Skeletal muscle tissue (tissue), 4 donors: Measurements from ENCODE around the gene TIMM44. TPM values are rescaled to one million over a fixed set of nuclear protein-coding genes. Genes with fewer than 3 reads are reported as not detected.

ENCODE experiments used
- H3K27ac ChIP-seq: one replicate; pipeline ENCODE4 v1.7.0; 2013; ENCODE audit warnings: mild to moderate bottlenecking, low read depth, low read length, inconsistent platforms
- H3K27me3 ChIP-seq, 3 donors: one replicate each; pipeline ENCODE4 v1.7.0; 2013; ENCODE audit warnings: low read length in 3 of 3; ENCODE audit not compliant: control insufficient read depth in 3 of 3, insufficient read depth in 3 of 3
- H3K36me3 ChIP-seq, 3 donors: one replicate each; pipeline ENCODE4 v1.7.0; 2013; ENCODE audit warnings: low read length in 3 of 3; ENCODE audit not compliant: control insufficient read depth in 3 of 3, insufficient read depth in 3 of 3
- H3K4me1 ChIP-seq, 3 donors: one replicate each; pipeline ENCODE4 v1.7.0; 2013; ENCODE audit warnings: low read length in 3 of 3, mild to moderate bottlenecking in 3 of 3; ENCODE audit not compliant: control insufficient read depth in 3 of 3, insufficient read depth in 3 of 3
- H3K4me3 ChIP-seq, 3 donors: one replicate each; pipeline ENCODE4 v1.7.0; 2013; ENCODE audit warnings: low read length in 3 of 3
- H3K9ac ChIP-seq, 3 donors: one replicate each; pipeline ENCODE4 v1.7.0; 2013; ENCODE audit warnings: low read length in 3 of 3, mild to moderate bottlenecking in 3 of 3, moderate library complexity in 2 of 3, low read depth in 1 of 3
- H3K9me3 ChIP-seq, 3 donors: one replicate each; pipeline ENCODE4 v1.7.0; 2013; ENCODE audit warnings: low read length in 3 of 3; ENCODE audit not compliant: control insufficient read depth in 3 of 3
- total RNA-seq: library from RNA; depleted of rRNA; stranded (reverse); fragments of >200 nt; gene quantifications from one replicate; pipeline ENCODE4 v1.2.3, GENCODE V29; 2014
- donor health status: Osteomylitis.

TIMM44 gene
- total RNA-seq, 1 donor from 2014 or later: 36.0 TPM

- Histone ChIP-seq H3K4me1 (peaks cover 27 to 49% (median 35%) of the 10 kb centered on the region in 3 donors), H3K27me3 (peaks cover 0 to 2% (median 0%) of the 10 kb centered on the region in 3 donors), H3K9me3 (no peaks in the 10 kb centered on the region), H3K4me3 (peak overlapping the region; percentile 88 to 97 (median 91)), H3K27ac (peak overlapping the region; percentile 66), H3K36me3 (peaks cover 13 to 18% (median 18%) of the 10 kb centered on the region in 3 donors), H3K9ac (peak overlapping the region; percentile 81 to 89 (median 85))
Observed at GRCh38 chr19:7904074-7905020, 39.1 kb downstream of the TIMM44 start.

- peak within 1 kb of the TSS; percentile 87 for H3K27ac ChIP-seq
- H3K36me3 ChIP-seq: peaks cover 12 to 18% (median 15%) of the 10 kb centered on the region in 3 donors
- H3K9ac ChIP-seq: peak within 1 kb of the TSS; percentile 81 to 92 (median 89)
- H3K4me3 ChIP-seq: peak within 1 kb of the TSS; percentile 88 to 97 (median 91)
- peaks cover 0 to 2% (median 0%) of the 10 kb centered on the region in 3 donors for H3K9me3 ChIP-seq
- peaks cover 0 to 7% (median 0%) of the 10 kb centered on the region in 3 donors for H3K27me3 ChIP-seq
- peaks cover 27 to 49% (median 35%) of the 10 kb centered on the region in 3 donors for H3K4me1 ChIP-seq
Observed at GRCh38 chr19:7903244-7904073, 40.0 kb downstream of the TIMM44 start, which contains the start of gene MAP2K7. MAP2K7 (plus strand) TSS chr19:7903877; CDS start chr19:7903945, 68 bp downstream.

GRCh38 chr19:7902796-7903243 lies 40.6 kb downstream of the TIMM44 start:
- H3K27ac ChIP-seq: peak overlapping the region; percentile 87

GRCh38 chr19:7901337-7901736 lies 42.1 kb downstream of the TIMM44 start:
- Histone ChIP-seq H3K4me3 (no peak overlapping the region), H3K27ac (no peak overlapping the region), H3K36me3 (peaks cover 4 to 13% (median 10%) of the 10 kb centered on the region in 3 donors), H3K4me1 (peaks cover 25 to 40% (median 33%) of the 10 kb centered on the region in 3 donors), H3K9ac (no peak overlapping the region), H3K27me3 (peaks cover 0 to 7% (median 0%) of the 10 kb centered on the region in 3 donors), H3K9me3 (peaks cover 0 to 2% (median 0%) of the 10 kb centered on the region in 3 donors)

More at GRCh38 chr19:7902796-7903243, 40.6 kb downstream of the TIMM44 start:
- H3K9ac ChIP-seq: peak overlapping the region; percentile 81 to 92 (median 89)
- H3K4me3 ChIP-seq: peak overlapping the region; percentile 86 to 97 (median 90)
- peaks cover 9 to 18% (median 15%) of the 10 kb centered on the region in 3 donors for H3K36me3 ChIP-seq
- peaks cover 0 to 2% (median 0%) of the 10 kb centered on the region in 3 donors for H3K9me3 ChIP-seq
- peaks cover 27 to 49% (median 35%) of the 10 kb centered on the region in 3 donors for H3K4me1 ChIP-seq
- peaks cover 0 to 7% (median 0%) of the 10 kb centered on the region in 3 donors for H3K27me3 ChIP-seq

- Histone ChIP-seq H3K36me3 (peaks cover 4 to 11% (median 7%) of the 10 kb centered on the region in 3 donors), H3K9me3 (peaks cover 0 to 2% (median 0%) of the 10 kb centered on the region in 3 donors), H3K4me1 (peaks cover 25 to 36% (median 31%) of the 10 kb centered on the region in 3 donors), H3K27ac (no peak overlapping the region), H3K27me3 (peaks cover 0 to 7% (median 0%) of the 10 kb centered on the region in 3 donors), H3K9ac (peak overlapping the region in 1 of 3 donors; percentile 57), H3K4me3 (no peak overlapping the region)
Observed at GRCh38 chr19:7900931-7901330, 42.5 kb downstream of the TIMM44 start.

- Histone ChIP-seq H3K9me3 (peaks cover 0 to 2% (median 0%) of the 10 kb centered on the region in 3 donors), H3K36me3 (peaks cover 0 to 6% (median 4%) of the 10 kb centered on the region in 3 donors), H3K27me3 (peaks cover 0 to 9% (median 2%) of the 10 kb centered on the region in 3 donors), H3K27ac (no peak overlapping the region), H3K9ac (peak overlapping the region in 1 of 3 donors; percentile 57), H3K4me1 (peaks cover 25 to 31% (median 31%) of the 10 kb centered on the region in 3 donors), H3K4me3 (no peak overlapping the region)
Observed at GRCh38 chr19:7900401-7900870, 43.0 kb downstream of the TIMM44 start.

GRCh38 chr19:7899751-7900378 lies 43.6 kb downstream of the TIMM44 start:
- Histone ChIP-seq H3K4me1 (peaks cover 19 to 26% (median 25%) of the 10 kb centered on the region in 3 donors), H3K36me3 (peaks cover 0 to 4% (median 2%) of the 10 kb centered on the region in 3 donors), H3K9me3 (peaks cover 0 to 2% (median 0%) of the 10 kb centered on the region in 3 donors), H3K4me3 (no peak overlapping the region), H3K27me3 (peaks cover 3 to 14% (median 8%) of the 10 kb centered on the region in 3 donors), H3K9ac (peak overlapping the region in 1 of 3 donors; percentile 57), H3K27ac (no peak overlapping the region)

GRCh38 chr19:7898967-7899366 lies 44.5 kb downstream of the TIMM44 start:
- Histone ChIP-seq H3K27me3 (peaks cover 12 to 23% (median 14%) of the 10 kb centered on the region in 3 donors), H3K9ac (no peak overlapping the region), H3K4me3 (no peak overlapping the region), H3K27ac (no peak overlapping the region), H3K9me3 (peaks cover 0 to 2% (median 0%) of the 10 kb centered on the region in 3 donors), H3K4me1 (peaks cover 12 to 19% (median 19%) of the 10 kb centered on the region in 3 donors), H3K36me3 (no peaks in the 10 kb centered on the region)
